ENCODE data around the gene TMEM30A. TPM values are rescaled to one million over a fixed set of nuclear protein-coding genes. Genes with fewer than 3 reads are reported as not detected.

Gene TMEM30A
- total RNA-seq, 1 donor from 2014 or later, result 113 TPM

- DNase-seq, result no peak
Observed at GRCh38 chr6:75291744-75292143, 7.2 kb upstream of the TMEM30A start.

GRCh38 chr6:75291331-75291730, 6.7 kb upstream of the TMEM30A start:
- DNase-seq, result no peak

- DNase-seq, result peak; percentile 25
Observed at GRCh38 chr6:75290136-75290945, 5.7 kb upstream of the TMEM30A start.

- no peak for DNase-seq
Observed at GRCh38 chr6:75288023-75288422, 3.4 kb upstream of the TMEM30A start.

- no peak for DNase-seq
Observed at GRCh38 chr6:75287424-75287823, 2.8 kb upstream of the TMEM30A start.

- DNase-seq, result no peak
Observed at GRCh38 chr6:75286955-75287354, 2.4 kb upstream of the TMEM30A start.

- no peak for DNase-seq
Observed at GRCh38 chr6:75285283-75285639, 669 bp upstream of the TMEM30A start.

GRCh38 chr6:75283907-75284631, 523 bp downstream of the TMEM30A start:
- DNase-seq, result peak; percentile 78

- no peak for DNase-seq
Observed at GRCh38 chr6:75282706-75283105, 1.9 kb downstream of the TMEM30A start.

- DNase-seq, result no peak
Observed at GRCh38 chr6:75281653-75282052, 2.9 kb downstream of the TMEM30A start.

- no peak for DNase-seq
Observed at GRCh38 chr6:75280131-75280855, 4.3 kb downstream of the TMEM30A start.

GRCh38 chr6:75279418-75279817, 5.2 kb downstream of the TMEM30A start:
- no peak for DNase-seq

GRCh38 chr6:75278474-75279077, 6.0 kb downstream of the TMEM30A start:
- DNase-seq, result no peak

- DNase-seq, result no peak
Observed at GRCh38 chr6:75275067-75275466, 9.5 kb downstream of the TMEM30A start.

GRCh38 chr6:75273009-75273408, 11.6 kb downstream of the TMEM30A start:
- DNase-seq, result no peak

GRCh38 chr6:75272145-75272840, 12.3 kb downstream of the TMEM30A start:
- no peak for DNase-seq

- no peak for DNase-seq
Observed at GRCh38 chr6:75268988-75269354, 15.6 kb downstream of the TMEM30A start.

GRCh38 chr6:75268121-75268987, 16.2 kb downstream of the TMEM30A start:
- DNase-seq, result no peak

- DNase-seq, result no peak
Observed at GRCh38 chr6:75267461-75267860, 17.1 kb downstream of the TMEM30A start.

- peak; percentile 63 for DNase-seq
Observed at GRCh38 chr6:75266716-75267291, 17.8 kb downstream of the TMEM30A start.

- no peak for DNase-seq
Observed at GRCh38 chr6:75263401-75263750, 21.2 kb downstream of the TMEM30A start.

All from tongue (tissue), 2 donors.